ENCODE data around the gene GREB1.

The GREB1 gene

GRCh38 chr2:11612553-11613215, 78.8 kb downstream of the GREB1 start:
- DNase-seq: no peak

DNA sequence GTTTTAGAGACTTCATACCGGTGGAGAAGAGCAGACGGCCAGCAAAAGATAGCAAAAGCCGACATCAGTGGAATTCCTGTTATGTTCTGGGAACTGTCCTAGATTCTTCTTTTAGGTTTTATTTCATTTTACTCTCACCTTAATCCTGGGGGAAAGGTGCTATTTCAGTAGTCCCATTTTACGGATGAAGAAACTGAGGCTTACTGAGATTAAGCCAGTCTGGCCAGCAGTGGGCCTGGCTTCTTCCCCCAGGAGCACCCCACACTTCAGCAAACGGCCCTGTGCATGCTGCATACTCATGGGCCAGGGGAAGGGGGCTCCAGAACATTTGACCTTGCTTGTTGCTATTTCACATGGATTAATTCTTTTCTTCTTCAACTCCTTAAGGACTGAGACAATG, 79.5 kb downstream of the GREB1 start:
- DNase-seq: no peak

GRCh38 chr2:11615209-11615608, 81.4 kb downstream of the GREB1 start:
- DNase-seq: no peak

GRCh38 chr2:11616097-11616687, 82.3 kb downstream of the GREB1 start:
- no peak for DNase-seq

- DNase-seq: no peak
These were observed 83.1 kb downstream of the GREB1 start for GRCh38 chr2:11616851-11617415.

GRCh38 chr2:11617527-11617926, 83.7 kb downstream of the GREB1 start:
- DNase-seq: no peak

- DNase-seq: no peak
These were observed 84.3 kb downstream of the GREB1 start for GRCh38 chr2:11617984-11618707.

DNA sequence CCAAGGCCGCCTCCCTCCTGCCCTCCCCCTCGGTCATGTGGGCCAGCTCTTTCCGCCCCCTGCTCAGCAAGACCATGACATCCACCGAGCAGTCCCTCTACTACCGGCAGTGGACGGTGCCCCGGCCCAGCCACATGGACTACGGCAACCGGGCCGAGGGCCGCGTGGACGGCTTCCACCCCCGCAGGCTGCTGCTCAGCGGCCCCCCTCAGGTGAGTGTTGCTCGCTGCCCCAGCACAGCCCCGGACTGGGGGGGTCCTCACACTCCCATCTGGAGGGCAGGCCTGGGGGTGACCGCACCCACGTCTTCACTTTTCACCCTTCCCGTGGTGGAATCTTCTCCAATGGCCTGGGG, 84.8 kb downstream of the GREB1 start:
- no peak for DNase-seq

DNA sequence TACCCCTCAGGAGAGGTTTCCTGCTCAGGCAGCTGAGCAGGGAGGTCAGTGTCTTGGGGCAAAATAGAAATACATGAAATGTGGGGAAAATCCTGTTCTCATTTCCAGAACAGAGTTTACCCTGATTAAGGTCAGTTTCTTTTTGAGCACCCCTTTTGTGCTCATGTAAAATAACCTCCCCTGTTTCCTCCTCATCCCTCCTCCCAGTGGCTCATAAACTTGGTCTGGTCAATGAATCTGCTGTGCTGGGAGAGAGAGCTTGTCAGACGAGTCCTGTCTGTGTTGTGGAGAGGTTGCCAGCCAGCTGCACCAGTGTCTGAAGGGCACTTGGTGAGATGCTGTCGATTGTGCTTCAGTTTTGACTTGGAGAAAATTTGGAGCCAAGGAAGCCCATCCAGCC, 87.6 kb downstream of the GREB1 start:
- DNase-seq: no peak

GRCh38 chr2:11622611-11623010, 88.8 kb downstream of the GREB1 start:
- no peak for DNase-seq

DNA sequence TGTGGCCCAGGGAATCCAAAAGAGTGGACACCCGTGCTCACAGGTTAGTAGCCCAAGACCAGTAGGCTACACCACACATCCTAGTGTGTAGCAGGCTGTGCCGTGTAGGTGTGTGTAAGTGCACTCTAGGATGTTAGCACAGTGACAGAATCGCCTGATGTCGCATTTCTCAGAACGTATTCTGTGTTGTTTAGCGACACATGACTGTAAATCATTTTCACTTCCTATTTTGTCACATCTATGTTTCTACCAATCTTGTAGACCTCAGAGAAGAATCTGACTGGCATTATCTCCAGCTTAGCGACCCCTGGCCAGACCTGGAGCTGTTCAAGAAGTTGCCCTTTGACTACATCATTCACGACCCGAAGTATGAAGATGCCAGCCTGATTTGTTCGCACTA, 91.0 kb downstream of the GREB1 start:
- DNase-seq: no peak

DNA sequence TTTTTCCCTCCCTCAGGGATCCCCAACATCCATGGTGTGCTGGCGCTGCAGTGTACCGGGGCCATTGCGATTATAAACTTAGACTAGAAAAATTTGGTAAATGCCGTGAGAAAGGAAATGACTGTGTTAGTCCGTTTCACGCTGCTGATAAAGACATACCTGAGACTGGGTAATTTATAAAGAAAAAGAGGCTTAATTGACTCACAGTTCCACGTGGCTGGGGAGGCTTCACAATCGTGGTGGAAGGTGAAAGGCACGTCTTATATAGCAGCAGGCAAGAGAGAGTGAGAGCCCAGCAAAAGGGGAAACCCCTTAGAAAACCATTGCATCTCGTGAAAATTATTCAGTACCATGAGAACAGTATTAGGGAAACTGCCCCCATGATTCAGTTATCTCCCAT, 91.8 kb downstream of the GREB1 start:
- no peak for DNase-seq

- DNase-seq: no peak
These were observed 94.8 kb downstream of the GREB1 start for GRCh38 chr2:11628675-11629074.

- DNase-seq: no peak
These were observed 95.4 kb downstream of the GREB1 start for GRCh38 chr2:11629215-11629614.

DNA sequence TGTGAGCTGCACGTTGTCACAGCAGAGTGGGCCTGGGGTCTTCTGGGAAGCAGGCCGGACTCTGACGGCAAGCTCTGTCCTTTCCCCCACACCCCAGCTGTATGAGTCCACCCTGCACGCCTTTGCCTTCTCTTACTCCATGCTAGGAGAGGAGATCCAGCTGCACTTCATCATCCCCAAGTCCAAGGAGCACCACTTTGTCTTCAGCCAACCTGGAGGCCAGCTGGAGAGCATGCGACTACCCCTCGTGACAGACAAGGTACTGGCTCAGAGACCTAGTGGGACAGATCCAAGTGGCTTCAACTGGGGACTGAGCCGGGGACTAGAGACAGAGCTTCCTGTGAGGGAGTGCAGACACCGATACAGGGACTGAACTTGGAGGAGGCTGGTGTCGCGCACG, 96.0 kb downstream of the GREB1 start:
- DNase-seq: no peak

- DNase-seq: no peak
These were observed 97.0 kb downstream of the GREB1 start for GRCh38 chr2:11630855-11631254.

DNA sequence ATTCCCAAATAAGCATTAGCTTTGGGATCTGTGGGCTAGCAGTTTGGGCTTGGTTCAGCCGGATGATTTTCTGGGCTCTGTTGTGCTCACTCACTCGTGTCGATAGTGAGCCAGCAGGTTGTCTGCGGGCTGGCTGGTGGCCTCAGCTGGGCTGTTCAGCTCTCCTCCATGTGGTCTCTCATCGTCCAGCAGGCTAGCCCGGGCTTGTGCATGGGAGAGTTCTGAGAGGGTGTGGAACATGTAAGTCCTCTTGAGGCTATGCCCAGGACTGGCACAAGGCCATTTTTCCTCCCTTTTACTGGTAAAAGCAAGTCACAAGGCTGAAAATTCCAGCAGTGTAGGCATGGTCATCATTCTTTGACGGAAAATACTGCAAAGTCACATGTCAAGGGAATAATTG, 97.6 kb downstream of the GREB1 start:
- no peak for DNase-seq

GRCh38 chr2:11633923-11634478, 100.2 kb downstream of the GREB1 start:
- DNase-seq: no peak

DNA sequence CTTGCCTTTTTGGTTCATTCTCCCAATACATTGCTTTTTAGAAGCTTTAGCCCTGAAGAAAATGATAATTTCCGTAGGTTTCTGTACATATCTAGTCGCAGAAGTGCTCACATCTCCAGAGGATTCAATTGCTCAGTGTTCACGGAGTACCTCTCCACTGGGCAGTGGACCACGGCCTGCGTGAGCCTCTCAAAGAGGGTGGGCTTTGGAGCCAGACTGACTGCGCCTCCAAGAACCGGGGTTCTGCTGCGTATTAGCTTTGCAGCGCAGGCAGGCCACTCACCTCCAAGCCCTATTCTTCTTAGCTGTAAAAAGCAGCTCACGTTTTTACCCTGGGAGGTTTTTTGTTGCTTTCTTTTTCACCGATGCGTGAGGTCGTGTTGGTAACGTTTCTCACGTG, 100.7 kb downstream of the GREB1 start:
- DNase-seq: no peak

DNA sequence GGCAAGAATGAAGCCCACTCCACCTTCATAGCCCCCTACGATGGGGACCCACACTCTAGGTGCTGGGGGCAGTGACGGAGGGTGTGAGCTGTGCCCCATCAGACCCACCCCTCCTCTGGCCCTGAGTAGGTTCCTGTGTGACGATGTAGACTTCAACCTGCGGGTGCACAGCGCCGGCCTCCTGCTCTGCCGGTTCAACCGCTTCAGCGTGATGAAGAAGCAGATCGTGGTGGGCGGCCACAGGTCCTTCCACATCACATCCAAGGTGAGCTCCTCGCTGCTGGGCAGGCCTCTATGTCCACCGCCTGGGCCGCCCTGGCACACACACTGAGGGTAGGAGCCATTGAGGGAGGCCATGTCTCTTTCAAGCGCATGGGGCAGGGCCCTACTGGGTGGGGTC, 101.3 kb downstream of the GREB1 start:
- DNase-seq: no peak

DNA sequence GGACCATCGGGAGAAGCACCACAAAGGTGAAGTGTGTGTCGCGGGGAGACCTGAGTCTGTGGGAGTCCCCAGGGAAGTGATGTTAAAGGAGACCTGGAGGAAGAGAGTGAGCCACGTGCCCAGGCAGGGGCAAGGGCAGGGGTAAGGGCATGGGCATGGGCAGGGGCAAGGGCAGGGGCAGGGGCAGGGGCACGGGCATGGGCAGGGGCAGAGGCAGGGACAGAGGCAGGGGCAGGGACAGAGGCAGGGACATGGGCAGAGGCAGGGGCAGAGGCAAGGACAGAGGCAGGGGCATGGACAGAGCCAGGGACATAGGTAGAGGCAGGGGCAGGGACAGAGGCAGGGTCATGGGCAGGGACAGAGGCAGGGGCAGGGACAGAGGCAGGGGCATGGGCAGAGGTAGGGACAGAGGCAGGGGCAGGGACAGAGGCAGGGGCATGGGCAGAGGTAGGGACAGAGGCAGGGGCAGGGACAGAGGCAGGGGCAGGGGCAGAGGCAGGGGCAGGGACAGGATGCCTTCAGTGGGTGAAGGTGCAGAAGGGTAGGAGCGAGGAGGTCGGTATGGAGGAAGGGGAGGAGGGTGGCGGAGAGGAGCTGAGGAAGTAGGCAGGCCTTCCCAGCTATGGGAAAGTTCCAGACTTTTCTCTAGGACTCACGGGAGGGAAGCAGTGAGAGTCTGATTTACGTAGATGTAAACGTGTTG, 102.9 kb downstream of the GREB1 start:
- DNase-seq: no peak

- no peak for DNase-seq
These were observed 103.7 kb downstream of the GREB1 start for GRCh38 chr2:11637546-11637945.

GRCh38 chr2:11639503-11639902, 105.7 kb downstream of the GREB1 start:
- no peak for DNase-seq

All from NCI-H1105 (cell line).